Measurements from ENCODE around the gene ASPRV1. TPM values are rescaled to one million over a fixed set of nuclear protein-coding genes. Genes with fewer than 3 reads are reported as not detected.

The ASPRV1 gene
- total and polyA plus RNA-seq, 4 donors = 0.19 to 0.75 (median 0.23) TPM

- 93% methylated on average over 3 of the region's 3 CpGs for WGBS
- Histone ChIP-seq H3K36me3 (ENCODE audit: control insufficient read depth in 4 of 4, insufficient read depth in 3 of 4, low read depth in 1 of 4, low read length in 3 of 4) (peaks cover 0 to 9% (median 2%) of the 10 kb centered on the region in 4 donors), H3K27me3 (ENCODE audit: control insufficient read depth in 4 of 4, insufficient read depth in 4 of 4, low read length in 3 of 4) (no peaks in the 10 kb centered on the region), H3K9ac (ENCODE audit: low read depth in 1 of 2, low read length in 2 of 2) (no peak overlapping the region), H3K27ac (ENCODE audit: low read depth in 1 of 2, low read length in 2 of 2) (no peak overlapping the region), H3K4me1 (ENCODE audit: control insufficient read depth in 4 of 4, insufficient read depth in 4 of 4, low read length in 3 of 4) (no peaks in the 10 kb centered on the region), H3K4me3 (ENCODE audit: low read depth in 1 of 3, low read length in 3 of 3) (no peak overlapping the region), H3K9me3 (ENCODE audit: control insufficient read depth in 4 of 4, low read length in 3 of 4) (no peaks in the 10 kb centered on the region)
- TF ChIP-seq, protein P1, sequence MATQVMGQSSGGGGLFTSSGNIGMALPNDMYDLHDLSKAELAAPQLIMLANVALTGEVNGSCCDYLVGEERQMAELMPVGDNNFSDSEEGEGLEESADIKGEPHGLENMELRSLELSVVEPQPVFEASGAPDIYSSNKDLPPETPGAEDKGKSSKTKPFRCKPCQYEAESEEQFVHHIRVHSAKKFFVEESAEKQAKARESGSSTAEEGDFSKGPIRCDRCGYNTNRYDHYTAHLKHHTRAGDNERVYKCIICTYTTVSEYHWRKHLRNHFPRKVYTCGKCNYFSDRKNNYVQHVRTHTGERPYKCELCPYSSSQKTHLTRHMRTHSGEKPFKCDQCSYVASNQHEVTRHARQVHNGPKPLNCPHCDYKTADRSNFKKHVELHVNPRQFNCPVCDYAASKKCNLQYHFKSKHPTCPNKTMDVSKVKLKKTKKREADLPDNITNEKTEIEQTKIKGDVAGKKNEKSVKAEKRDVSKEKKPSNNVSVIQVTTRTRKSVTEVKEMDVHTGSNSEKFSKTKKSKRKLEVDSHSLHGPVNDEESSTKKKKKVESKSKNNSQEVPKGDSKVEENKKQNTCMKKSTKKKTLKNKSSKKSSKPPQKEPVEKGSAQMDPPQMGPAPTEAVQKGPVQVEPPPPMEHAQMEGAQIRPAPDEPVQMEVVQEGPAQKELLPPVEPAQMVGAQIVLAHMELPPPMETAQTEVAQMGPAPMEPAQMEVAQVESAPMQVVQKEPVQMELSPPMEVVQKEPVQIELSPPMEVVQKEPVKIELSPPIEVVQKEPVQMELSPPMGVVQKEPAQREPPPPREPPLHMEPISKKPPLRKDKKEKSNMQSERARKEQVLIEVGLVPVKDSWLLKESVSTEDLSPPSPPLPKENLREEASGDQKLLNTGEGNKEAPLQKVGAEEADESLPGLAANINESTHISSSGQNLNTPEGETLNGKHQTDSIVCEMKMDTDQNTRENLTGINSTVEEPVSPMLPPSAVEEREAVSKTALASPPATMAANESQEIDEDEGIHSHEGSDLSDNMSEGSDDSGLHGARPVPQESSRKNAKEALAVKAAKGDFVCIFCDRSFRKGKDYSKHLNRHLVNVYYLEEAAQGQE (IDR thresholded peaks at IDR 0.05) = no peak
- TF ChIP-seq, protein P2, sequence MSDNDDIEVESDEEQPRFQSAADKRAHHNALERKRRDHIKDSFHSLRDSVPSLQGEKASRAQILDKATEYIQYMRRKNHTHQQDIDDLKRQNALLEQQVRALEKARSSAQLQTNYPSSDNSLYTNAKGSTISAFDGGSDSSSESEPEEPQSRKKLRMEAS (IDR thresholded peaks at IDR 0.05) = no peak
- TF ChIP-seq NR2F2 (IDR thresholded peaks at IDR 0.05) (no peak), RXRA (IDR thresholded peaks at IDR 0.05) (no peak), JUND (IDR thresholded peaks at IDR 0.05) (no peak), ZBTB33 (IDR thresholded peaks at IDR 0.05) (no peak), YY1 (IDR thresholded peaks at IDR 0.05) (no peak), FOXA2 (IDR thresholded peaks at IDR 0.05) (no peak), FOXA1 (IDR thresholded peaks at IDR 0.05) (no peak), SP1 (IDR thresholded peaks at IDR 0.05) (no peak), CTCF (IDR thresholded peaks at IDR 0.05; ENCODE audit: low read depth, low read length, missing input control) (no peak), EGR1 (IDR thresholded peaks at IDR 0.05; ENCODE audit: low read depth in 2 of 2) (no peak), HNF4A (conservative IDR thresholded peaks at IDR 0.05) (no peak), RAD21 (IDR thresholded peaks at IDR 0.05) (no peak), HNF4G (IDR thresholded peaks at IDR 0.05) (no peak), GABPA (IDR thresholded peaks at IDR 0.05 in 1 of 2, conservative IDR thresholded peaks at IDR 0.05 in 1 of 2) (no peak), ATF3 (IDR thresholded peaks at IDR 0.05) (no peak), TAF1 (conservative IDR thresholded peaks at IDR 0.05) (no peak)
- peak; percentile 23 for DNase-seq (ENCODE audit: low spot score)
These were observed 34.1 kb upstream of the ASPRV1 start for GRCh38 chr2:69995511-69995910.

Measured in liver (tissue), 9 donors.